ENCODE results near the gene PNMT.

PNMT gene

DNA sequence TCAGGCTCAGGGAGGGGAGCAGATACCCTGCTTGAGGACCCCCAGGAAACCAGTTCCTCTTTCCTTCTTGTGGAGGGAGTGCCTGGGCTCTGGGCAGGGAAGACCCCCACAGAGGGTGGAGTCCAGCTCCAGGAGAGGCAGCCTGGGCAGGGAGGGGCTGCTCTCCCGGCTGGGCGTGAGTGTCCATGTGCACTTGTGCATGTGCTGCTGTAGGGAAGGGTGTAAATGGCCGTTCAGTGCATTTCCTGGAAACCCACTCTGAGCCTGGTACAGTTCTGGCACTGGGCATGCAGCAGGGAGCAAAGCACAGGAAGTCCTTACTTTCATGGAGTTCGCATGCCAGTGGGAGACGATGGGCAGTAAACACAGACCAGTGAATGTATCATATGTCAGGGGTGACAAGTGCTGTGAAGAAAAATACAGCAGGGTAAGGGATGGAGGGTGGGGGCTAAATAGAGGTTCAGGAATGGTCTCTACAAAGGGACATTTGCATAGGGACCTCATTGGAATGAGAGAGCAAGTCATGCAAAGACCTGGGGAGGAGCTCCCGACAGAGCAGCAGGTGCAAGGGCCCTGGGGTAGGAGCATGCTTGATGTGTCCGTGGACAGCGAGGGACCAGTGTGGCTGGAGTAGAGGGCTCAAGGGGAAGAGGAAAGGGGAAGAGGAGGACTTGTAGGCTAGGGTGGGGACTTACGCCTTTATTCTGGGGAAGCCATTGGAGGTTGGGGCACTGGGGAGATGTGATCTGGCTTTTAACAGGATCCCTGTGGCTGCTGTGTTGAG is 25.8 kb upstream of the PNMT start:
- TF ChIP-seq, protein P1, sequence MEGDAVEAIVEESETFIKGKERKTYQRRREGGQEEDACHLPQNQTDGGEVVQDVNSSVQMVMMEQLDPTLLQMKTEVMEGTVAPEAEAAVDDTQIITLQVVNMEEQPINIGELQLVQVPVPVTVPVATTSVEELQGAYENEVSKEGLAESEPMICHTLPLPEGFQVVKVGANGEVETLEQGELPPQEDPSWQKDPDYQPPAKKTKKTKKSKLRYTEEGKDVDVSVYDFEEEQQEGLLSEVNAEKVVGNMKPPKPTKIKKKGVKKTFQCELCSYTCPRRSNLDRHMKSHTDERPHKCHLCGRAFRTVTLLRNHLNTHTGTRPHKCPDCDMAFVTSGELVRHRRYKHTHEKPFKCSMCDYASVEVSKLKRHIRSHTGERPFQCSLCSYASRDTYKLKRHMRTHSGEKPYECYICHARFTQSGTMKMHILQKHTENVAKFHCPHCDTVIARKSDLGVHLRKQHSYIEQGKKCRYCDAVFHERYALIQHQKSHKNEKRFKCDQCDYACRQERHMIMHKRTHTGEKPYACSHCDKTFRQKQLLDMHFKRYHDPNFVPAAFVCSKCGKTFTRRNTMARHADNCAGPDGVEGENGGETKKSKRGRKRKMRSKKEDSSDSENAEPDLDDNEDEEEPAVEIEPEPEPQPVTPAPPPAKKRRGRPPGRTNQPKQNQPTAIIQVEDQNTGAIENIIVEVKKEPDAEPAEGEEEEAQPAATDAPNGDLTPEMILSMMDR (conservative IDR thresholded peaks at IDR 0.05) = no peak
- TF ChIP-seq ZFX (IDR thresholded peaks at IDR 0.05) = no peak
- no peak overlapping the region for H3K27ac ChIP-seq

DNA sequence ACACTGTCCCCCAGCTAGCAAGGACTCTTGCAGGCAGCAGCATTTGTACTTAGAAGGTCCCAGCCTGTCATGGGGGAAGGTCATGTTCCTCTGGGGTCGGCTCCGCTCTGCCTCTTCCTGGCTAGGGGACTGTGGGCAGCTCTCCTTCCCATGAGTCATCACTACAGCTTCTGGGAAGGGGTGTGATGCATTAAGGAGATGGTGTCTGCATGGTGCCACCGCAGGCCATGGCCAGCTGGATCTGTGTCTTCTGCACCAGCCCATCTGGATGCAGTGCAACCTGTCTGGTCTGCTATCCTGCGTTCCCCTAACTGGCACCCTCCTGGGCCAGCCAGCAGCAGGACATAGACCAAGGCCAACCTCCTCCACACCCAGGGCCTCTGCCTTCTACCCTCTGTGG is 25.0 kb upstream of the PNMT start:
- TF ChIP-seq, protein P1 (conservative IDR thresholded peaks at IDR 0.05) = no peak
- TF ChIP-seq ZFX (IDR thresholded peaks at IDR 0.05) = no peak
- no peak overlapping the region for H3K27ac ChIP-seq

DNA sequence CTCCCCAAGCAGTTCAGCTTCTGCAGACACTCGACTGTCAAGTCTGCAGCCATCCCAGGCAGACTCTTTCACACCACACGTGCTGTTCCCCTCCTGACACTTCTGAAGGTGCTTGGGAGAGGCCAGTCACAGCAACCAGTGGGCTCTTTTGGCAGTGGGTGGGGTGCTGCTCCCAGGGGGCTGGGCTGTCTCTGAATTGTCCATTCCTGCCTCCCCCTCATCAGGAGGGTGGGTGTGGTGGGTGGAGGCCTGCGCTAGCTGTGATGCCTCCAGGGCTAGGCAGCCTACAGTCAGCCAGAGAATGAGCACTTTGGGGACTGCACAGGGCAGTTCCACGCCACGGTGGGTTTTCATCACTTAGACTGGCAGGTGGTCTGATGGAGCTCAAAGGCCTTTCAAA is 21.0 kb upstream of the PNMT start:
- TF ChIP-seq, protein P1 (conservative IDR thresholded peaks at IDR 0.05) = no peak
- no peak for TF ChIP-seq ZFX (IDR thresholded peaks at IDR 0.05)
- H3K27ac ChIP-seq = no peak overlapping the region

DNA sequence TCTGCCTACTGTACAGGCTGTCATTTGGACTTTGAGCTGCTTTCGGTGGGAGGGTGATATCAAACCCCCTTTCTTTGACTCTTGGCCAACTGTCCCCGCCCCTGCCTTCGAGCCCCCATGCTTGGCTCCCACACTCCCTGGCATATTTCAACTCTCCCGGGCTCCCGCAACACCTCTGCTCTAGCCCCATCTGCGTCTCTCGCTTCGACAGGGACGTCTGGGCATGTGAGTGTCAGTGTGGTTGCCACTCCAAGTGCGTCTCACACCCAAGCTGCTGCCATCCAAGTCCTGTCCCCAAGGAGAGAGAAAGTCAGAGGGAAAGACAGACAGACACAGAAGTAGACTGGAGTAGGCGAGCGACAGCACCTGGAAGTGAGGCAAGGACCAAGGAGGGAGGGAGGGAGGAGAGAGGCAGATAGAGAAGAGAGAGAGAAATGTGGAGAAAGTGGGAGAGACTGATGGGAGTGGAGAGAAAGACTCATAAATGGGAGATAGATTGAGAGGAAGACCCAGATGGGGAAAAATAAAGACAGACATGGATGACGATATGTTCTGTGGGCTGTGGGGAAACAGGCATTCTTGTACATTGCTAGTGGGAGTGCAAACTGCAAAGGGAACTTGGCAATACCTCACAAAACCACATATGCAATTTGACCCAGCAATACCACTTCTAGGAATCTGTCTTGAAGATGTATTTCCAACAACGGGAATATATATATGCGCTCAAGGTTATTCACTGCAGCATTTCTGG is 19.5 kb upstream of the PNMT start:
- TF ChIP-seq ZFX (IDR thresholded peaks at IDR 0.05) = no peak
- TF ChIP-seq, protein P1 (conservative IDR thresholded peaks at IDR 0.05) = no peak
- H3K27ac ChIP-seq = no peak overlapping the region

DNA sequence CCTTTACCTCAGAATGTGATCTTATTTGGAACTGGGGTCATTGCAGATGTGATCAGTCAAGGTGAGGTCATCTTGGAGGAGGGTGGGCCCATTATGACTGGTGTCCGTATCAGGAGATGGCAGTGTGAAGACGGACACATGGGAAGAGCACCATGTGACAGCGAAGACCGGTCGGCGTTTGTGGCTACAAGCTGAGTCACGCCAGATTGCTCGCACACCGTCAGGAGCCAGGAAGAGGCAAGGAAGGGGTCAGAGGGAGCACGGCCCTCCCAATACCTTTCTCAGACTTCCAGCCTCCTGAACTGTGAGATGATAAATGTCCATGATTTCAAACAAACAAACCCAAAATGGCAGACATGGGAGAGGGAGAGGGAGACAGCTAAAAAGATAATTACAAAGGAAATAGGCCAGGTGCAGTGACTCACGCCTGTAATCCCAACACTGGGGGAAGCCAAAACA is 18.1 kb upstream of the PNMT start:
- H3K27ac ChIP-seq = no peak overlapping the region
- no peak for TF ChIP-seq ZFX (IDR thresholded peaks at IDR 0.05)

DNA sequence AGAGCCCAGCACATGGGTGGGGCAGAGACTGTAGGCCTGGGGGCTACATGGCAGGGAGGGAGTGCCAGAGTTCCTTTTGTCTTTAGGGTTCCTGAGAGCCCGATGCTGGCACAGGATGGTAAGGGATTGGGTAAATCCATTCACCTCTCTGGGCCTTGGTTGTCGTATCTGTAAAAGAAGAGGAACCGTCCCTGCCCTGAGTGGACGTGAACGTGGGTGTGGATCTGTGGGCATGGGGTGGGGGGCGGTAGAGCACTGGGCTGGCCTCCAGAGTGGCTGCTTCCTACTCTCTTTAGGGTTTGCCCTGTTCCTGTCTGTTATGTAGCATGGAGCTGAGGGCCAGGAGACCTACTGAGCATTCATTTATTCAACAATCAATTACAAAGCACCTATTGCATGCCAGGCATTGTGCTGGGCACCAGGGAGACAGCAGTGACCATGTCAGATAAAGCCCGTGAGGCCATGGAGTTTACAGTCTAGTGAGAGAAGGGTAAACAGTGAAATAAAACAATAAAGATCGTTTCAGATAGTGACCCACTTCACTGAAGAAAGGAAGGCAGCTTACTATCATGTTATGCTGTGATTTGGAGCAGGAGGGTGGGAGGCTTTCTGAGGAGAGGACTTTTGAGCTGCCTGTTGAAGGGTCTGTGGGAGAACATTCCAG is 16.2 kb upstream of the PNMT start:
- TF ChIP-seq ZFX (IDR thresholded peaks at IDR 0.05) = no peak
- TF ChIP-seq, protein P1 (conservative IDR thresholded peaks at IDR 0.05) = no peak
- H3K27ac ChIP-seq = peak overlapping the region; percentile 79

DNA sequence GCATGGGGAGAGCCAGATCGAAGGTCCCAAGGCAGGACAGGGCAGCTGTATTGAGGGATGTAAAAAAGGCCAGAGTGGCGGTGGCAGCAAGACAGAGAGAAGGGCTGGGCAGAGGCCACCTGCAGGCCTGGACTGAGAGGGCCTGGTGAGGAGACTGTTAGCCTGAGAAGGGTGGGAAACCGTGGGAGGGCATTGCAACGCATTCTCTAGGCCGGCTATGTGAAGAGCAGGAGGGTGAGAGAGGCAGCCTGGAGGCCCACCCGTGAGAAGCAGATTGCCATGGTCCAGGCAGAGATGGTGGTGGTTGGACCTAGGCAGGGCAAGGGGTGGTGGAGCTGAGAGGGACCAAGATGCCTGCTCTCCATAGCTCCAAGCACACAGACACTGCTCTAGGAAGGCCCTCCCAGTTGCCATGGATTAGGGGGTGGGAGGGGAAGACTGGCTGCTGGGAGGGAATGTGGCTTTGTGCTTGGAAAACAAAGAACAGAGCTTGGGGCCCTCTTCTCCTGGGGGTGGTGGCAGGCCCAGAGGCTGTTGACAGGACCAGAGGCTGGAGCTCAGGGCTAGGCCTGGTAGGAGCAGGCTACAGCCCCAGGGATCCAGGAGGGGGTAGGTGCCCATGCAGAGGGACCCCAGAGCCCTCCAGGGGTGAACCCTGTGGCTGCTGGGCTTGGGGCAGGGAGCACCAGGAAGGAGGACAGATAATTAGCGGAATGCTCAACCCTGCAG is 15.5 kb upstream of the PNMT start:
- peak overlapping the region; percentile 79 for H3K27ac ChIP-seq
- no peak for TF ChIP-seq ZFX (IDR thresholded peaks at IDR 0.05)
- TF ChIP-seq, protein P1 (conservative IDR thresholded peaks at IDR 0.05) = no peak
